ENCODE measurements around the gene GNL2. TPM values are rescaled to one million over a fixed set of nuclear protein-coding genes. Genes with fewer than 3 reads are reported as not detected.
"Not testable (repeated sequence)": the region's sequence is repeated elsewhere in the genome, so short reads cannot be mapped to it uniquely, and the experiment has no call there.

GNL2 gene
- total RNA-seq, 2 donors from 2014 or later: 15.4 to 22.2 TPM

DNA sequence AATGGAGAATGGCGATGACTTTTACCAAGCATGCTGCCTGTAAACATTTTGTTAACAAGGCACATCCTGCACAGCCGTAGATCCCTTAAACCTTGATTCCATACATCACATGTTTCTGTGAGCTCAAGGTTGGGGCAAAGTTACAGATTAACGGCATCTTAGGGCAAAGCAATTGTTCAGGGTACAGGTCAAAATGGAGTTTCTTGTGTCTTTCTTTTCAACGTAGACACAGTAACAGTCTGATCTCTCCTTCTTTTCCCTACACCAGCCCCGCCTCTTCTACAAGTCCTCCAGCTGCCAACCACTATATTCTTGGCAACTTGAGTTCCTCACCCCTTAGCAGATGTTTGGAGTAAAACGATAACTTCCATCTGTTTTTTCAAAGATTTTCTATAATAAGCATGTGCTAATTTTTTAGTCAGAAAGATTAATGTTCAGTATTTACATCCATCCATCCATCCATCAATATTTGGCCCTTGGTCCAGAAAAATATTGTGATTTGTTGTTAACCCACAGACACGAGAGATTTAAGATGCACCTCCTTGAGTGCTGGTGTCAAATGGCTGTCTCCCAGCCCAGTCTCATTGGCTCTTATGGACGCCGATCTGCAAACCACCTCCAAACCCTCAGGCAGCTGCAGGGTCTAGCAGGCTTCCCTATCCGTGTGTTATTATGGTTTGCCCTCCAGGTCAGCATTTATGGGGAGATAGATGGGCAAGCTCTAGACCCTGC lies 35.2 kb downstream of the GNL2 start:
- Histone ChIP-seq H3K4me3 (no peak overlapping the region), H3K27me3 (no peaks in the 10 kb centered on the region), H3K27ac (no peak overlapping the region), H3K36me3 (peaks cover 11% of the 10 kb centered on the region), H3K9me3 (no peaks in the 10 kb centered on the region), H3K4me1 (peaks cover 0 to 17% of the 10 kb centered on the region in 2 donors)
- no peak for TF ChIP-seq CTCF (IDR thresholded peaks at IDR 0.05)
- DNase-seq (ENCODE audit: low spot score): no peak

GRCh38 chr1:37559957-37560379 lies 35.8 kb downstream of the GNL2 start:
- not testable (repeated sequence) for H3K9me3 ChIP-seq; H3K4me3 ChIP-seq; H3K27me3 ChIP-seq; DNase-seq (ENCODE audit: low spot score); H3K27ac ChIP-seq; H3K36me3 ChIP-seq
- peaks cover 0 to 17% of the 10 kb centered on the region in 2 donors for H3K4me1 ChIP-seq

GRCh38 chr1:37559080-37559479 lies 36.7 kb downstream of the GNL2 start:
- Histone ChIP-seq H3K27me3 (no peaks in the 10 kb centered on the region), H3K27ac (no peak overlapping the region), H3K36me3 (no peaks in the 10 kb centered on the region), H3K4me1 (peaks cover 0 to 20% of the 10 kb centered on the region in 2 donors), H3K4me3 (no peak overlapping the region), H3K9me3 (no peaks in the 10 kb centered on the region)
- TF ChIP-seq CTCF (IDR thresholded peaks at IDR 0.05): no peak
- no peak for DNase-seq (ENCODE audit: low spot score)

- Histone ChIP-seq H3K4me1 (peaks cover 0 to 22% of the 10 kb centered on the region in 2 donors), H3K36me3 (no peaks in the 10 kb centered on the region), H3K27me3 (no peaks in the 10 kb centered on the region), H3K9me3 (no peaks in the 10 kb centered on the region), H3K4me3 (no peak overlapping the region), H3K27ac (no peak overlapping the region)
- TF ChIP-seq CTCF (IDR thresholded peaks at IDR 0.05): no peak
- DNase-seq (ENCODE audit: low spot score): no peak
Measured at GRCh38 chr1:37558411-37558810, 37.3 kb downstream of the GNL2 start.

DNA sequence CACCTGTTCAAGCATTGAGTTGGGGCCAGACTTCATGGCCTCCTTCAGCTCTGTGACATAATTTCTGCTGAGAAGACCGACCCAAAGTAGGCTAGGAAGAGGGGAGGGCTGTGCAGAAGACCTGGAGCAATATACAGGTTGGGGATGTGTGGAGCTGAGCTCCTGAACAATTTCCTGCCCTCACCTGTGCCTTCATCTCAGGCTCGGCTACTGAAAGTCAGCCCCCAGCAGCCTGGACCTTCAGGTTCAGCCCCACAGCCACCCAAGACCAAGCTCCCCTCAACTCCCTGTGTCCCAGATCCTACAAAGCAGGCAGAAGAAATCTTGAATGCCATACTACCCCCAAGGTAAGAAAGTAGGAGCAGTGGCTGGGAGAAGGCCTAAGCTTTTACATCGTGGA lies 38.3 kb downstream of the GNL2 start:
- Histone ChIP-seq H3K9me3 (no peaks in the 10 kb centered on the region), H3K27ac (no peak overlapping the region), H3K4me3 (peak overlapping the region in 1 of 2 donors; percentile 43), H3K4me1 (peaks cover 0 to 32% of the 10 kb centered on the region in 2 donors), H3K27me3 (no peaks in the 10 kb centered on the region), H3K36me3 (peaks cover 4% of the 10 kb centered on the region)
- TF ChIP-seq CTCF (IDR thresholded peaks at IDR 0.05): no peak
- DNase-seq (ENCODE audit: low spot score): no peak

GRCh38 chr1:37556712-37557196 lies 39.0 kb downstream of the GNL2 start, which contains the start of gene DNALI1:
TSS of gene DNALI1 (plus strand) at chr1:37556940. CDS start at chr1:37556995, 55 bp downstream.
- DNase-seq (ENCODE audit: low spot score): peak; percentile 93
- Histone ChIP-seq H3K27ac (peak within 1 kb of the TSS in 1 of 2 donors; percentile 18), H3K9me3 (no peaks in the 10 kb centered on the region), H3K36me3 (peaks cover 10% of the 10 kb centered on the region), H3K27me3 (no peaks in the 10 kb centered on the region), H3K4me3 (peak within 1 kb of the TSS; percentile 19 to 43), H3K4me1 (peaks cover 0 to 34% of the 10 kb centered on the region in 2 donors)
- TF ChIP-seq CTCF (IDR thresholded peaks at IDR 0.05): no peak

All from right atrium auricular region (tissue), 2 donors.